ENCODE data around the gene DCAF4.

- TF ChIP-seq PATZ1 (CRISPR knock-in tag; IDR thresholded peaks at IDR 0.05; ENCODE audit: borderline replicate concordance) (no peak), ZNF70 (CRISPR knock-in tag; IDR thresholded peaks at IDR 0.05) (no peak), ARNTL (CRISPR knock-in tag; IDR thresholded peaks at IDR 0.05; ENCODE audit: borderline replicate concordance, low read depth) (no peak), ZFP3 (CRISPR knock-in tag; IDR thresholded peaks at IDR 0.05) (no peak), CSDC2 (CRISPR knock-in tag; IDR thresholded peaks at IDR 0.05) (no peak), ISL1 (CRISPR knock-in tag; IDR thresholded peaks at IDR 0.05) (no peak), ZFP30 (CRISPR knock-in tag; IDR thresholded peaks at IDR 0.05) (no peak), CSRNP3 (CRISPR knock-in tag; IDR thresholded peaks at IDR 0.05) (no peak), RARB (CRISPR knock-in tag; IDR thresholded peaks at IDR 0.05) (no peak), PPARA (CRISPR knock-in tag; IDR thresholded peaks at IDR 0.05; ENCODE audit: borderline replicate concordance) (no peak), CREB5 (CRISPR knock-in tag; IDR thresholded peaks at IDR 0.05; ENCODE audit: low read depth) (no peak), TCF4 (CRISPR knock-in tag; IDR thresholded peaks at IDR 0.05; ENCODE audit: borderline replicate concordance) (no peak), TOX (CRISPR knock-in tag; IDR thresholded peaks at IDR 0.05; ENCODE audit: borderline replicate concordance) (no peak)
Measured at GRCh38 chr14:72970058-72970630, 43.9 kb downstream of the DCAF4 start.
